CD4-positive, CD25-positive, alpha-beta regulatory T cell (primary cell): Measurements from ENCODE around the gene FOXB1. TPM values are rescaled to one million over a fixed set of nuclear protein-coding genes. Genes with fewer than 3 reads are reported as not detected.
A peak's percentile ranks its signal among the peaks of the same experiment; 100 is the strongest.

Source experiments
- ATAC-seq, 2 donors: fragments of 150-1000 bp; cut with Tn5 transposase; one replicate each; pipeline ENCODE4 v1.10.0; 2021; ENCODE audit warnings: low read depth in 2 of 2, moderate number of reproducible peaks in 2 of 2, moderate library complexity in 1 of 2
- DNase-seq, 3 donors: peaks; one replicate each; pipeline versions ENCODE4 v3.0.0 to v3.0.0-alpha.2; 2012 to 2022; ENCODE audit warnings: mixed read lengths in 1 of 3
- H3K27ac ChIP-seq: one replicate; pipeline ENCODE4 v1.7.0; 2013; ENCODE audit warnings: mild to moderate bottlenecking, low read length; ENCODE audit not compliant: insufficient read depth, poor library complexity, severe bottlenecking
- H3K27me3 ChIP-seq: one replicate; pipeline ENCODE4 v1.7.0; 2013; ENCODE audit warnings: low read length; ENCODE audit not compliant: control insufficient read depth, insufficient read depth
- H3K36me3 ChIP-seq: one replicate; pipeline ENCODE4 v1.7.0; 2013; ENCODE audit warnings: mild to moderate bottlenecking, low read length, moderate library complexity; ENCODE audit not compliant: control insufficient read depth, insufficient read depth
- H3K4me1 ChIP-seq: 2 replicates; pipeline ENCODE4 v1.7.0; 2013; ENCODE audit warnings: mild to moderate bottlenecking, low read length; ENCODE audit not compliant: insufficient read depth, control insufficient read depth, poor library complexity, severe bottlenecking
- H3K4me3 ChIP-seq: one replicate; pipeline ENCODE4 v1.7.0; 2013; ENCODE audit warnings: low read depth, mild to moderate bottlenecking, low read length, moderate library complexity
- H3K9me3 ChIP-seq, 2 experiments: 1 replicate in 1 of 2; 2 replicates in 1 of 2; pipeline ENCODE4 v1.7.0; 2013; ENCODE audit warnings: low read length in 2 of 2, mild to moderate bottlenecking in 1 of 2, moderate library complexity in 1 of 2; ENCODE audit not compliant: control insufficient read depth in 2 of 2
- H3K27ac Mint-ChIP-seq, 3 donors: one replicate each; pipeline ENCODE4 v1.8.0; 2020 to 2022; ENCODE audit warnings: mild to moderate bottlenecking in 3 of 3, mixed read lengths in 3 of 3, moderate library complexity in 2 of 3
- H3K27me3 Mint-ChIP-seq: one replicate; pipeline ENCODE4 v1.8.0; 2022; ENCODE audit warnings: mild to moderate bottlenecking, mixed read lengths
- H3K36me3 Mint-ChIP-seq: one replicate; pipeline ENCODE4 v1.8.0; 2020; ENCODE audit warnings: mixed read lengths
- H3K4me1 Mint-ChIP-seq, 4 donors: one replicate each; pipeline ENCODE4 v1.8.0; 2020 to 2022; ENCODE audit warnings: mixed read lengths in 4 of 4, mild to moderate bottlenecking in 1 of 4
- H3K4me3 Mint-ChIP-seq, 4 donors: one replicate each; pipeline ENCODE4 v1.8.0; 2020 to 2022; ENCODE audit warnings: mild to moderate bottlenecking in 4 of 4, mixed read lengths in 4 of 4, moderate library complexity in 3 of 4
- H3K9me3 Mint-ChIP-seq, 7 donors: one replicate each; pipeline ENCODE4 v1.8.0; 2020 to 2022; ENCODE audit warnings: mixed read lengths in 7 of 7, mild to moderate bottlenecking in 3 of 7, moderate library complexity in 2 of 7
- polyA plus RNA-seq, 4 donors: library from polyadenylated mRNA; unstranded; fragments of 300-500 nt; fragmentation: Illumina TruSeq; gene quantifications; one replicate each; pipeline ENCODE4 v1.2.3, GENCODE V29; 2021
- total RNA-seq: library from RNA; stranded (reverse); gene quantifications from one replicate; pipeline ENCODE4 v1.2.3, GENCODE V29; 2022

The FOXB1 gene
- total and polyA plus RNA-seq, 5 donors from 2014 or later, result 0.46 to 4.0 (median 1.2) TPM

DNA sequence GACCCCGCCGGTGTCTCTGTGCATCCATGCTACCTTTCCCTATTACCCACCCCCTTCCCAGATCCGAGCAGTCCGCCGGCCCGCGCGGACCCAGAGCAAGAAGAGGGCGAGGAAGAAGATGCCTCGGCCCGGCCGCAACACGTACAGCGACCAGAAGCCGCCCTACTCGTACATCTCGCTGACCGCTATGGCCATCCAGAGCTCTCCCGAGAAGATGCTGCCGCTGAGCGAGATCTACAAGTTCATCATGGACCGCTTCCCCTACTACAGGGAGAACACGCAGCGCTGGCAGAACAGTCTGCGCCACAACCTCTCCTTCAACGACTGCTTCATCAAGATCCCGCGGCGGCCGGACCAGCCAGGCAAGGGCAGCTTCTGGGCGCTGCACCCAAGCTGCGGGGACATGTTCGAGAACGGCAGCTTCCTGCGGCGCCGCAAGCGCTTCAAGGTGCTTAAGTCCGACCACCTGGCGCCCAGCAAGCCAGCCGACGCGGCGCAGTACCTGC is 788 bp downstream of the FOXB1 start:
- peaks cover 96% of the 10 kb centered on the region for H3K27me3 Mint-ChIP-seq
- Histone ChIP-seq H3K9me3 (peaks cover 14 to 24% of the 10 kb centered on the region in 2 experiments), H3K36me3 (no peaks in the 10 kb centered on the region), H3K4me1 (peaks cover 44% of the 10 kb centered on the region), H3K27ac (no peak overlapping the region), H3K4me3 (no peak overlapping the region), H3K27me3 (peaks cover 74% of the 10 kb centered on the region)
- peak overlapping the region in 2 of 3 donors; percentile 43 to 89 for H3K27ac Mint-ChIP-seq
- H3K4me3 Mint-ChIP-seq, result peak overlapping the region; percentile 91 to 99 (median 94)
- ATAC-seq (peak in 1 of 2 donors; percentile 19), DNase-seq (peak in 2 of 3 donors; percentile 43 to 49)
- no peaks in the 10 kb centered on the region for H3K36me3 Mint-ChIP-seq
- H3K9me3 Mint-ChIP-seq, result peaks cover 0 to 20% (median 4%) of the 10 kb centered on the region in 7 donors
- H3K4me1 Mint-ChIP-seq, result peaks cover 21 to 71% (median 43%) of the 10 kb centered on the region in 4 donors

DNA sequence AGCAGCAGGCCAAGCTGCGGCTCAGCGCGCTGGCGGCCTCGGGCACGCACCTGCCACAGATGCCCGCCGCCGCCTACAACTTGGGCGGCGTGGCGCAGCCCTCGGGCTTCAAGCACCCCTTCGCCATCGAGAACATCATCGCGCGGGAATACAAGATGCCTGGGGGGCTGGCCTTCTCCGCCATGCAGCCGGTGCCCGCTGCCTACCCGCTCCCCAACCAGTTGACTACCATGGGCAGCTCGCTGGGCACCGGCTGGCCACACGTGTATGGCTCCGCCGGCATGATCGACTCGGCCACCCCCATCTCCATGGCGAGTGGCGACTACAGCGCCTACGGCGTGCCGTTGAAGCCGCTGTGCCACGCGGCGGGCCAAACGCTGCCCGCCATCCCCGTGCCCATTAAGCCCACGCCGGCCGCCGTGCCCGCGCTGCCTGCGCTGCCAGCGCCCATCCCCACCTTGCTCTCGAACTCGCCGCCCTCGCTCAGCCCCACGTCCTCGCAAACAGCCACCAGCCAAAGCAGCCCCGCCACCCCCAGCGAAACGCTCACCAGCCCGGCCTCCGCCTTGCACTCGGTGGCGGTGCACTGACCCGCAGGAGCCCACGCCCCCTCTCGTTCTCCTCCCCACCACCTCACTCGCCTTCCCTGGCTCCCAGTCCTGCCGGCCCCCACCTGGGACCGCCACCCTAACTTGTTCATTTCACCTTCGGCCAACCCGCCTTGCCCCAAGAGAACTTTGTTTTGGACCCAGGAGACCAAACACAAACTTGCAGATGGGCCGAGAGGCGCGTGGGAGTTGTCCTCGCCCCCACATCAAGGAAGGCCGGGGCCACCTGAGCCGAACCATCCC is 1.5 kb downstream of the FOXB1 start:
- Mint-ChIP-seq H3K9me3 (peaks cover 0 to 19% (median 4%) of the 10 kb centered on the region in 7 donors), H3K27me3 (peaks cover 96% of the 10 kb centered on the region), H3K36me3 (no peaks in the 10 kb centered on the region), H3K27ac (peak overlapping the region; percentile 89 to 94 (median 91)), H3K4me1 (peaks cover 21 to 66% (median 40%) of the 10 kb centered on the region in 4 donors), H3K4me3 (peak overlapping the region; percentile 91 to 99 (median 94))
- H3K36me3 ChIP-seq, result no peaks in the 10 kb centered on the region
- peaks cover 73% of the 10 kb centered on the region for H3K27me3 ChIP-seq
- H3K27ac ChIP-seq, result no peak overlapping the region
- ATAC-seq (peak in 1 of 2 donors; percentile 33), DNase-seq (peak in 1 of 3 donors; percentile 16)
- peaks cover 39% of the 10 kb centered on the region for H3K4me1 ChIP-seq
- H3K4me3 ChIP-seq, result peak overlapping the region; percentile 91
- peaks cover 12 to 24% of the 10 kb centered on the region in 2 experiments for H3K9me3 ChIP-seq

DNA sequence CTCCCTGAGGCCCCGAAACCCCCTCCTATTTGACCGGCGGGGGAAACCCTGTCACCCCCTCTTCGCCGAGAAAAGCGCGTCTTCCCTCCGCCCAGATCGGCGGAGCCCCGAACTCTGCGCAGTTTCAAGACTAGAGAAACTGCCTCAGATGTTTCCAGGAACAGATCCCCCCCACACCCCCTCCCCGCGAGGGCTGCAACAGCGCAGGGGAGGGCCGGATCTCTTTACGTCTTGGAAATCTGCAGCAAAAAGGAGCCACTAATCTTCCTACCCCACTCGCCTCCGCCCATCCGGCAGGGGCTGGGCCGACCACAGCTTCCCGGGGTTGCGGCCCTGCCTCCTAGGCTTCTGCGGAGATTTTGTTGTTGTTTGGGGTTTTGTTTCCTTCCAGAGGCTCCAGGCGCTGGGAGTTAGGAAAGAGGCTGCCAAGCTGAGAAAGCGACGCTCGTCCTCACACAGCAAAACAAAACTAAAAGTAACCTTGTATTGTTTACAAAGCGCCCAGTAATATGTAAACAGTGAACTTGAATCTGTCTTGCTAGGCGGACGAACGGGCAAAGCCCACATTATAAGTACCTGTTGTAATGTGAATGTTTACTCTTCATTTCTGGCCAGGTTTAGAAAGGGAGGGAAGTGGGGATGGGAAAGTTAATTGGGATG is 2.2 kb downstream of the FOXB1 start:
- no peak overlapping the region for H3K27ac ChIP-seq
- Mint-ChIP-seq H3K36me3 (no peaks in the 10 kb centered on the region), H3K4me1 (peaks cover 16 to 62% (median 36%) of the 10 kb centered on the region in 4 donors), H3K27ac (peak overlapping the region; percentile 89 to 94 (median 91)), H3K9me3 (peaks cover 0 to 19% (median 4%) of the 10 kb centered on the region in 7 donors), H3K4me3 (peak overlapping the region; percentile 91 to 99 (median 94)), H3K27me3 (peaks cover 96% of the 10 kb centered on the region)
- peak; percentile 51 to 60 for ATAC-seq
- peaks cover 39% of the 10 kb centered on the region for H3K4me1 ChIP-seq
- peaks cover 9 to 17% of the 10 kb centered on the region in 2 experiments for H3K9me3 ChIP-seq
- peaks cover 74% of the 10 kb centered on the region for H3K27me3 ChIP-seq
- DNase-seq, result peak; percentile 38 to 77 (median 61)
- no peaks in the 10 kb centered on the region for H3K36me3 ChIP-seq
- H3K4me3 ChIP-seq, result peak overlapping the region; percentile 91

DNA sequence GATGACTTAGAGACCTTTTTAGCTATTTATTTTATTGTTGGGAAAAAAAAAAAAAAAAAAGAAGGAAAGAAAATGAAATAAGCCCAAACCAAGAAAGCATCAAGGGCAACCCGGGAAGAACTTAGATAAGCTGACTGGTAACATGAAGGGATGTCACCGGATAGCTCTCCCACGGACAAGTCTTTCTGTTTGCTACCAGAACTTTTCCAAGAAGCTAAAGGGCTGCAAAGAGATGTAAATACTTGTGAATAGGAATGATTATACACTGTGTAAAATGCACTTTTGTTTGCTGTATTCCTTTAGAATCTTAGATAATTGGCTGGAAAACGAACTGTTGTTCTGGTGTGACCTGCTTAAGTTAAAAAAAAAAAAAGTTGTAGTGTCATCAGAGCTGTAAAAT is 2.8 kb downstream of the FOXB1 start:
- no peak for ATAC-seq
- Mint-ChIP-seq H3K4me3 (peak overlapping the region; percentile 91 to 99 (median 94)), H3K4me1 (peaks cover 12 to 57% (median 35%) of the 10 kb centered on the region in 4 donors), H3K9me3 (peaks cover 0 to 17% (median 2%) of the 10 kb centered on the region in 7 donors), H3K27ac (peak overlapping the region in 2 of 3 donors; percentile 89 to 91), H3K27me3 (peaks cover 96% of the 10 kb centered on the region), H3K36me3 (no peaks in the 10 kb centered on the region)
- no peak for DNase-seq
- H3K27ac ChIP-seq, result no peak overlapping the region
- peaks cover 7 to 11% of the 10 kb centered on the region in 2 experiments for H3K9me3 ChIP-seq
- H3K36me3 ChIP-seq, result no peaks in the 10 kb centered on the region
- H3K4me1 ChIP-seq, result peaks cover 39% of the 10 kb centered on the region
- H3K27me3 ChIP-seq, result peaks cover 71% of the 10 kb centered on the region
- H3K4me3 ChIP-seq, result peak overlapping the region; percentile 91

DNA sequence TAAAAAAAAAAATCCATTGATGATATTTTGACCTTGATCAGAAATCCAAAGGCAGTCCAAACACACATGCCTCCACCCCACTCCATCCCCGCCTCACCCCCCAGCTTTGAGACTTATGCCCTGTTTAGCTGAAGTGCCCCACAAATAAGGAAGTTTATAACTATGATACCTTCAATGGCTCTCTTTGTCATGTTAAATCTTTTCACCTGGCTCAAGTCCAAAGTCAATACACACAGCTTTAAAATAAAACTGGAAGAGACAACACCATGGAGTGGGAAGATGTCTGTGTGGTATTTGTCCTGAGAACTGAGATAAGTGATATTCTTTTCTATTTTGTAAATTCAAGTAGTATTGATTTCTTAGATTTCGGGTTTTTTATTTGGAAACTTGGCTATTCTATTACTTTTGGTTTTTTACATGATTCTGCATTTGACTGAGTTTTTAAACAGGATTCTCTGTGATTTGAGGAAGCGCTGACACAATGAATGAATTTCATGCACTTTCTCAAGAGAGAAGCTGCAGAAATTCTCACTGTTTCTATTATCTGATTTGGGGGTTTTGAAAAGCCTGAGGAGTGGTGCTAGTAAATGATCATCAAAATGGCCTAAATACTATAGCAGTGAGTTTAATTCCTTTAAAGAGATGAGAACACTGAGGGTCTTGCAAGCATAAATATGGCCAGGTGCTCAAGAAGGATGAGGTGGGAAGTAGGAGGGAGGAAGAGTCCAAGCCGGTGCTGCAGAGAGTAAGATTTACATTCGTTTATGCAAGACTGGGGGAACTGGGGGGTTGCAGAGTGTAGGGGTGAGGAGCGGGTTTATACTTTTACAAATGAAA is 5.2 kb downstream of the FOXB1 start:
- H3K27ac Mint-ChIP-seq, result no peak overlapping the region
- peaks cover 91% of the 10 kb centered on the region for H3K27me3 Mint-ChIP-seq
- H3K9me3 Mint-ChIP-seq, result peaks cover 0 to 7% (median 0%) of the 10 kb centered on the region in 7 donors
- H3K9me3 ChIP-seq, result no peaks in the 10 kb centered on the region
- H3K4me1 ChIP-seq, result peaks cover 28% of the 10 kb centered on the region
- DNase-seq (no peak), ATAC-seq (no peak)
- no peaks in the 10 kb centered on the region for H3K36me3 ChIP-seq
- no peak overlapping the region for H3K27ac ChIP-seq
- no peak overlapping the region for H3K4me3 ChIP-seq
- H3K36me3 Mint-ChIP-seq, result no peaks in the 10 kb centered on the region
- peaks cover 69% of the 10 kb centered on the region for H3K27me3 ChIP-seq
- H3K4me1 Mint-ChIP-seq, result peaks cover 7 to 35% (median 22%) of the 10 kb centered on the region in 4 donors
- peak overlapping the region in 1 of 4 donors; percentile 16 for H3K4me3 Mint-ChIP-seq

DNA sequence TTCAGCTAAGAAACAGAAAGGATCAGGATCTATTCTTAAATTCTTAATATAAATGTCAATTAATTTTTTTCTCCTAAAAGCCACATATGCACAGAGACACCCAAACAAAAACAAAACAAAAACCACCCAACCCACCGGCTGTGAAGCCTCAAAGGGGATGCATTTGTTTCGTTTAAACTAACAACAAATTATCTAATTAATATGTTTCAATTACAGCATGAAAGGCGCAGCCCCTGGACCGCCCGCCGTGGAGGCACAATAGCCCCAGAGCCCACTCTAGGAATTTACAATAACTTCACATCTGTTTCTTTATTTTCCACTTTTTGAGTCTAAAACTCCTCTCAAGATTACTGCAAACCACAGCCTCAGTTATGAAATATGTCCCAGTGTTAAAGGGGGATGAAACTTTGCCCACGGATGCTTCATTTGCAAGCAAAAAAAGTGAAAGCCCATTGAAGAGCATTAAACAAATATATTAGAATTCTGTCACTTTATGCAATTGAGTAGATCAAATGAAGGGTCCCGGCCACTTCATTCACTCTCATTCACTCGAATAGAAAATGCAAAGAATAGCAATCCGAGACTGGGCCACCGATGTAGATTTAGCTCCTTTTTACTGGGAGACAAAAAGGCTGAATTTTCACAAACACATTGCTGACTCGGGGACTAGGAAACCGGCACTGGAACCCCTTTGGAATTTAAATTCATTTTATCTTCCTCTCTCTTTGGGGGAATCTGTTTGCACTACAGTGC is 6.0 kb downstream of the FOXB1 start:
- no peaks in the 10 kb centered on the region for H3K36me3 ChIP-seq
- peaks cover 87% of the 10 kb centered on the region for H3K27me3 Mint-ChIP-seq
- no peaks in the 10 kb centered on the region for H3K9me3 ChIP-seq
- H3K4me3 Mint-ChIP-seq, result no peak overlapping the region
- peaks cover 0 to 5% (median 0%) of the 10 kb centered on the region in 7 donors for H3K9me3 Mint-ChIP-seq
- H3K4me1 Mint-ChIP-seq, result peaks cover 7 to 27% (median 16%) of the 10 kb centered on the region in 4 donors
- H3K27ac ChIP-seq, result no peak overlapping the region
- no peaks in the 10 kb centered on the region for H3K36me3 Mint-ChIP-seq
- no peak for DNase-seq
- peaks cover 67% of the 10 kb centered on the region for H3K27me3 ChIP-seq
- H3K4me1 ChIP-seq, result peaks cover 20% of the 10 kb centered on the region
- peak overlapping the region in 1 of 3 donors; percentile 48 for H3K27ac Mint-ChIP-seq
- no peak for ATAC-seq
- no peak overlapping the region for H3K4me3 ChIP-seq
